Endothelial cell of umbilical vein (primary cell): ENCODE results near the gene L3MBTL4. TPM values are rescaled to one million over a fixed set of nuclear protein-coding genes. Genes with fewer than 3 reads are reported as not detected.
A peak's percentile ranks its signal among the peaks of the same experiment; 100 is the strongest.

Source experiments
- BruUV-seq: library from RNA; stranded (reverse); fragments of 400-500 nt; replicated peaks from 2 replicates; lab custom pipeline; 2021; lab: Mats Ljungman, UMichigan
- CTCF ChIA-PET: fragments of 300-600, 350-600 bp; sonication (Branson Sonifier 250); formaldehyde crosslinking; loops from one replicate; lab custom pipeline; 2021; ENCODE audit warnings: antibody characterized with exemption, inconsistent platforms; lab: Charles Lee
- POLR2A ChIA-PET: fragments of 300-600, 350-600 bp; sonication (Branson Sonifier 250); formaldehyde crosslinking; loops from one replicate; lab custom pipeline; 2021; ENCODE audit warnings: antibody characterized with exemption, inconsistent platforms; lab: Charles Lee
- DNase-seq: peaks from one replicate; pipeline ENCODE4 v3.0.0-alpha.2; 2011; ENCODE audit warnings: low read depth, low spot score
- FAIRE-seq: peaks from 2 replicates; lab custom pipeline; 2011; peaks lifted over from hg19 to GRCh38; lab: Jason Lieb, UNC
- H2AFZ ChIP-seq: 2 replicates; pipeline ENCODE4 v1.6.0; 2012; ENCODE audit warnings: low read depth, low read length, control low read depth, inconsistent platforms
- H3K27ac ChIP-seq: 2 replicates; pipeline ENCODE4 v1.5.1; 2011; ENCODE audit warnings: low read depth, mild to moderate bottlenecking, control low read depth, low read length, moderate library complexity; ENCODE audit not compliant: insufficient read depth
- H3K27me3 ChIP-seq, 2 experiments: 2 replicates each; pipeline versions ENCODE4 v1.6.0 to v1.6.1; 2011; ENCODE audit warnings: low read length in 2 of 2, mixed read lengths in 1 of 2; ENCODE audit not compliant: control insufficient read depth in 2 of 2, insufficient read depth in 2 of 2
- H3K36me3 ChIP-seq, 2 experiments: 2 replicates in 1 of 2; 3 replicates in 1 of 2; pipeline ENCODE4 v1.5.1; 2011; ENCODE audit warnings: low read length in 2 of 2, mild to moderate bottlenecking in 1 of 2, moderate library complexity in 1 of 2; ENCODE audit not compliant: control insufficient read depth in 2 of 2, insufficient read depth in 2 of 2; ENCODE audit errors: extremely low read depth in 1 of 2
- H3K4me1 ChIP-seq: 3 replicates; pipeline ENCODE4 v1.5.1; 2011; ENCODE audit warnings: mild to moderate bottlenecking, low read length; ENCODE audit not compliant: control insufficient read depth, insufficient read depth; ENCODE audit errors: extremely low read depth
- H3K4me2 ChIP-seq: 2 replicates; pipeline ENCODE4 v1.6.1; 2011; ENCODE audit warnings: low read length, control low read depth, mixed read lengths; ENCODE audit not compliant: insufficient read depth
- H3K4me3 ChIP-seq, 3 experiments: fragments of 200-600 bp in 1 of 3; sonication (generic), shearing (Covaris generic) in 1 of 3; replicated peaks in 1 of 3; 2 replicates each; pipeline ENCODE4 v1.5.1; 2011 to 2016; ENCODE audit warnings: control low read depth in 3 of 3, low read length in 3 of 3, mild to moderate bottlenecking in 2 of 3, inconsistent platforms in 1 of 3, low read depth in 1 of 3, moderate library complexity in 1 of 3; ENCODE audit not compliant: insufficient read depth in 1 of 3
- H3K79me2 ChIP-seq: 2 replicates; pipeline ENCODE4 v1.6.0; 2012; ENCODE audit warnings: low read length, inconsistent platforms; ENCODE audit not compliant: control insufficient read depth, insufficient read depth
- H3K9ac ChIP-seq: replicated peaks from 2 replicates; pipeline ENCODE3; 2011; ENCODE audit warnings: low read length, control low read depth; ENCODE audit not compliant: insufficient read depth; ENCODE audit errors: extremely low read depth
- H3K9me1 ChIP-seq: replicated peaks from 3 replicates; pipeline ENCODE4 v1.6.0; 2011; ENCODE audit warnings: mild to moderate bottlenecking, low read length; ENCODE audit not compliant: control insufficient read depth, insufficient read depth; ENCODE audit errors: extremely low read depth
- H3K9me3 ChIP-seq: replicated peaks from 2 replicates; pipeline ENCODE4 v1.5.1; 2012; ENCODE audit warnings: low read length, inconsistent platforms; ENCODE audit not compliant: control insufficient read depth, insufficient read depth
- H4K20me1 ChIP-seq: replicated peaks from 2 replicates; pipeline ENCODE3; 2011; ENCODE audit warnings: mild to moderate bottlenecking, low read length; ENCODE audit not compliant: control insufficient read depth, insufficient read depth; ENCODE audit errors: extremely low read depth
- EZH2 ChIP-seq: IDR thresholded peaks from 2 replicates; pipeline ENCODE4 v1.6.1; 2012; ENCODE audit warnings: borderline replicate concordance, low read depth, mild to moderate bottlenecking, moderate library complexity, low read length, inconsistent platforms; ENCODE audit not compliant: severe bottlenecking
- FOS ChIP-seq: IDR thresholded peaks from 2 replicates; pipeline ENCODE4 v1.6.1; 2011; ENCODE audit warnings: mild to moderate bottlenecking, low read length, moderate library complexity, borderline replicate concordance; ENCODE audit not compliant: insufficient read depth
- JUN ChIP-seq: IDR thresholded peaks from 2 replicates; pipeline ENCODE4 v1.6.1; 2011; ENCODE audit warnings: borderline replicate concordance, low read depth; ENCODE audit not compliant: insufficient read length, insufficient read depth
- MYC ChIP-seq: IDR thresholded peaks from one replicate; pipeline ENCODE4 v1.6.1; 2011; ENCODE audit warnings: mild to moderate bottlenecking, low read depth, low read length
- dilution Hi-C: fragments of 300-500 bp; cut with MboI; formaldehyde crosslinking; loops from one replicate; pipeline ENCODE4 v1.15.0; 2019; ENCODE audit warnings: low sequenced_read_pairs; ENCODE audit not compliant: extremely low pct_ligation_motif_present
- intact Hi-C: fragments of 100-400 bp; cut with micrococcal nuclease; formaldehyde crosslinking; loops from one replicate; pipeline ENCODE4 v1.10.0; 2022
- polyA plus RNA-seq, 4 experiments: library from polyadenylated mRNA; depleted of rRNA in 3 of 4; stranded (reverse) in 3 of 4; unstranded in 1 of 4; fragments of >200 nt; gene quantifications; 2 replicates each; pipeline versions ENCODE4 v1.2.1 to v1.2.3, GENCODE V29; 2011 to 2012; ENCODE audit warnings: missing spikeins in 1 of 4
- total RNA-seq: library from RNA; stranded (reverse); gene quantifications from 2 replicates; pipeline ENCODE4 v1.2.3, GENCODE V29; 2021

L3MBTL4 gene
- total and polyA plus RNA-seq, 2 donors (not counting 3 experiments of a cell fraction or from before 2014, with no cell fraction given): 0.80 TPM; not detected in 1

GRCh38 chr18:6414118-6414722, 491 bp downstream of the L3MBTL4 start:
- Histone ChIP-seq H3K79me2 (no peaks in the 10 kb centered on the region), H3K4me1 (no peaks in the 10 kb centered on the region), H3K9me1 (no peaks in the 10 kb centered on the region), H3K36me3 (no peaks in the 10 kb centered on the region), H3K9ac (no peak overlapping the region), H4K20me1 (no peaks in the 10 kb centered on the region), H3K4me2 (peak overlapping the region; percentile 63), H2AFZ (peak overlapping the region; percentile 55), H3K4me3 (peak overlapping the region; percentile 21 to 41 (median 30)), H3K9me3 (no peaks in the 10 kb centered on the region), H3K27ac (no peak overlapping the region), H3K27me3 (peaks cover 24 to 25% of the 10 kb centered on the region in 2 experiments)
- intact Hi-C loops: loop anchor here (5.0 kb wide), 1 partner anchor 128 kb away; no protein-coding TSS in a partner anchor
- DNase-seq (no peak), FAIRE-seq (no peak)
- no peak for TF ChIP-seq FOS
- TF ChIP-seq EZH2: peak; percentile 73
- ChIA-PET POLR2A (no interaction called here), CTCF (no interaction called here)
- BruUV-seq: no TSS peak
- dilution Hi-C loops: no loop called here

- TF ChIP-seq MYC (no peak), JUN (no peak), EZH2 (no peak)
- DNase-seq (no peak), FAIRE-seq (no peak)
- Histone ChIP-seq H3K9ac (no peak overlapping the region), H2AFZ (no peak overlapping the region), H3K9me1 (no peaks in the 10 kb centered on the region), H3K27me3 (peaks cover 24 to 25% of the 10 kb centered on the region in 2 experiments), H3K4me2 (no peak overlapping the region), H4K20me1 (no peaks in the 10 kb centered on the region), H3K36me3 (no peaks in the 10 kb centered on the region), H3K27ac (no peak overlapping the region), H3K79me2 (no peaks in the 10 kb centered on the region), H3K4me1 (no peaks in the 10 kb centered on the region), H3K4me3 (peak overlapping the region in 1 of 3 experiments; percentile 41), H3K9me3 (no peaks in the 10 kb centered on the region)
- ChIA-PET POLR2A (no interaction called here), CTCF (no interaction called here)
- dilution Hi-C loops: no loop called here
- intact Hi-C loops: loop anchor here (5.0 kb wide), 1 partner anchor 129 kb away; no protein-coding TSS in a partner anchor
- BruUV-seq: no TSS peak
Measured at GRCh38 chr18:6413579-6414117, 1.1 kb downstream of the L3MBTL4 start.
